K562 (cell line): ENCODE results near the gene ARV1. TPM values are rescaled to one million over a fixed set of nuclear protein-coding genes. Genes with fewer than 3 reads are reported as not detected.
A peak's percentile ranks its signal among the peaks of the same experiment; 100 is the strongest.

ENCODE experiments used
- ATAC-seq: fragments of 200-7000 bp; cut with Tn5 transposase; 3 replicates; pipeline ENCODE4 v1.9.1; 2020; ENCODE audit warnings: moderate library complexity
- BruUV-seq: library from RNA; stranded (reverse); fragments of 400-500 nt; replicated peaks from 2 replicates; lab custom pipeline; 2021; lab: Mats Ljungman, UMichigan
- CTCF ChIA-PET: fragments of 300-600 bp; formaldehyde crosslinking; extraction: SDS; loops from one replicate; lab custom pipeline; 2021; ENCODE audit warnings: low intra/inter-chr PET ratio; lab: Yijun Ruan, JAX
- POLR2A ChIA-PET: fragments of 300-600, 350-650 bp; sonication (Branson Sonifier 250); formaldehyde crosslinking; extraction: SDS; loops from one replicate; lab custom pipeline; 2021; ENCODE audit warnings: antibody characterized with exemption, inconsistent platforms; lab: Yijun Ruan, JAX
- DNase-seq, 4 experiments: peaks; one replicate each; pipeline versions ENCODE4 v3.0.0 to v3.0.0-alpha.2; 2011 to 2018; ENCODE audit warnings: low spot score in 3 of 4, mixed read lengths in 3 of 4; ENCODE audit errors: extremely low read depth in 1 of 4
- FAIRE-seq: peaks from 2 replicates; lab custom pipeline; 2011; peaks lifted over from hg19 to GRCh38; lab: Jason Lieb, UNC
- H2AFZ ChIP-seq: 2 replicates; pipeline ENCODE4 v1.6.0; 2011; ENCODE audit warnings: low read depth, low read length, control low read depth, inconsistent platforms
- H3K27ac ChIP-seq: fragments of 200-600 bp; 3 replicates; pipeline ENCODE4 v1.8.0; 2011; ENCODE audit warnings: low read depth, mild to moderate bottlenecking, control low read depth, inconsistent platforms, low read length, moderate library complexity, mixed read lengths; ENCODE audit errors: extremely low read depth
- H3K27me3 ChIP-seq, 2 experiments: fragments of 300-600 bp in 1 of 2; 2 replicates in 1 of 2; 3 replicates in 1 of 2; pipeline versions ENCODE4 v1.6.0 to v1.8.0; 2011; ENCODE audit warnings: inconsistent platforms in 2 of 2, low read length in 2 of 2, mild to moderate bottlenecking in 1 of 2, mixed read lengths in 1 of 2, moderate library complexity in 1 of 2; ENCODE audit not compliant: control insufficient read depth in 2 of 2, insufficient read depth in 2 of 2
- H3K36me3 ChIP-seq: fragments of 300-600 bp; 3 replicates; pipeline ENCODE4 v1.8.0; 2011; ENCODE audit warnings: mild to moderate bottlenecking, low read length, inconsistent platforms; ENCODE audit not compliant: control insufficient read depth, insufficient read depth
- H3K4me1 ChIP-seq, 2 experiments: fragments of 200-600 bp in 1 of 2; replicated peaks in 1 of 2; 2 replicates in 1 of 2; 3 replicates in 1 of 2; pipeline versions ENCODE4 v1.5.1 to v1.8.0; 2011; ENCODE audit warnings: inconsistent platforms in 2 of 2, low read length in 2 of 2, mild to moderate bottlenecking in 1 of 2, mixed read lengths in 1 of 2, moderate library complexity in 1 of 2; ENCODE audit not compliant: control insufficient read depth in 2 of 2, insufficient read depth in 2 of 2
- H3K4me2 ChIP-seq: 2 replicates; pipeline ENCODE4 v1.6.1; 2011; ENCODE audit warnings: low read length, control low read depth, inconsistent platforms, mixed read lengths; ENCODE audit not compliant: insufficient read depth
- H3K4me3 ChIP-seq: fragments of 200-600 bp; sonication (generic), shearing (Covaris generic); 2 replicates; pipeline ENCODE4 v1.5.1; 2016; ENCODE audit warnings: control low read depth, inconsistent platforms
- H3K79me2 ChIP-seq: fragments of 200-600 bp; 3 replicates; pipeline ENCODE4 v1.8.0; 2011; ENCODE audit warnings: low read length, inconsistent platforms; ENCODE audit not compliant: control insufficient read depth, insufficient read depth
- H3K9ac ChIP-seq, 2 experiments: 2 replicates each; pipeline versions ENCODE4 v1.6.0 to v1.6.1; 2011; ENCODE audit warnings: low read depth in 2 of 2, low read length in 2 of 2, control low read depth in 1 of 2, inconsistent platforms in 1 of 2, mild to moderate bottlenecking in 1 of 2, mixed read lengths in 1 of 2; ENCODE audit not compliant: insufficient read depth in 1 of 2
- H3K9me1 ChIP-seq: one replicate; pipeline ENCODE4 v1.6.0; 2011; ENCODE audit warnings: inconsistent platforms, mild to moderate bottlenecking, low read length, moderate library complexity; ENCODE audit not compliant: control insufficient read depth, insufficient read depth
- H3K9me3 ChIP-seq: replicated peaks from 2 replicates; pipeline ENCODE4 v1.5.1; 2011; ENCODE audit warnings: low read depth, low read length, inconsistent platforms; ENCODE audit not compliant: control insufficient read depth, insufficient read depth
- H4K20me1 ChIP-seq: replicated peaks from 2 replicates; pipeline ENCODE4 v1.6.1; 2011; ENCODE audit warnings: low read length, inconsistent platforms, mixed read lengths; ENCODE audit not compliant: control insufficient read depth, insufficient read depth
- ARNT ChIP-seq, 2 experiments: fragments of 450-650 bp; IDR thresholded peaks; 2 replicates each; pipeline ENCODE4 v1.6.1; 2016; ENCODE audit warnings: mild to moderate bottlenecking in 1 of 2
- CHD4 ChIP-seq: fragments of 200-600 bp; sonication (generic); IDR thresholded peaks from 3 replicates; pipeline ENCODE4 v1.6.1; 2012; ENCODE audit warnings: low read depth, mild to moderate bottlenecking, mixed read lengths, low read length, inconsistent platforms; ENCODE audit not compliant: insufficient read depth, insufficient replicate concordance, poor library complexity, severe bottlenecking
- HNRNPH1 ChIP-seq: fragments of 200-400 bp; formaldehyde crosslinking; optimal IDR thresholded peaks from 2 replicates; pipeline ENCODE3; 2017; ENCODE audit warnings: low read depth, mild to moderate bottlenecking, low read length, moderate library complexity
- NFYB ChIP-seq: IDR thresholded peaks from 2 replicates; pipeline ENCODE4 v1.6.1; 2011; ENCODE audit warnings: mild to moderate bottlenecking, moderate library complexity; ENCODE audit not compliant: insufficient read length; ENCODE audit errors: extremely low read depth
- UBTF ChIP-seq, 2 experiments: IDR thresholded peaks; 2 replicates each; pipeline ENCODE4 v1.6.1; 2012; ENCODE audit warnings: improper control_type of control experiment in 2 of 2, low read depth in 2 of 2, low read length in 2 of 2, borderline replicate concordance in 1 of 2
- ZNF668 ChIP-seq: fragments of 250-450 bp; sonication (Bioruptor Pico); IDR thresholded peaks from 2 replicates; pipeline ENCODE4 v1.8.0; 2022; ENCODE audit warnings: mild to moderate bottlenecking, inconsistent platforms
- WGBS: fragments of 100-300 bp; shearing (Covaris generic); methylation state at CpG from one replicate; pipeline ENCODE4 v1.1.6; 2016; ENCODE audit warnings: low coverage, mixed read lengths; ENCODE audit not compliant: insufficient coverage; ENCODE audit errors: missing lambda C conversion rate; 5-methylcytosine and 5-hydroxymethylcytosine counted together
- in situ Hi-C: fragments of 300-500 bp; cut with MboI; formaldehyde crosslinking; loops from 4 replicates; pipeline ENCODE4 v1.15.0; 2018; ENCODE audit warnings: inconsistent platforms, mixed read lengths
- intact Hi-C: fragments of 100-400 bp; cut with micrococcal nuclease; formaldehyde crosslinking; loops from 2 replicates; pipeline ENCODE4 v1.14.2; 2022
- polyA plus RNA-seq, 8 experiments: library from polyadenylated mRNA; depleted of rRNA in 4 of 8; stranded (reverse) in 5 of 8; unstranded in 3 of 8; fragments of >200 nt; fragmentation: Nextera tagmentation in 2 of 8; fragmentation: Illumina TruSeq in 1 of 8; extraction: Ambion mirVana in 2 of 8; extraction: Trizol in 1 of 8; gene quantifications; 2 replicates each; pipeline versions ENCODE4 v1.2.1 to v1.2.3, GENCODE V29; 2011 to 2014; ENCODE audit warnings: inconsistent platforms in 1 of 8, missing spikeins in 1 of 8
- total RNA-seq, 7 experiments: library from RNA; depleted of rRNA in 6 of 7; stranded (reverse); fragments of >200 nt in 6 of 7; fragmentation: Illumina TruSeq in 2 of 7; extraction: Trizol in 2 of 7; gene quantifications; 2 replicates each; pipeline versions ENCODE4 v1.2.1 to v1.2.3, GENCODE V29; 2011 to 2021; ENCODE audit warnings: low replicate concordance in 1 of 7

The ARV1 gene
- total and polyA plus RNA-seq, 9 of the 15 experiments (the other 6 are each of a cell fraction or from before 2014, with no cell fraction given) = 54.8 to 139 (median 74.0) TPM

GRCh38 chr1:231029841-231030240 lies 50.9 kb downstream of the ARV1 start (continued):
- TF ChIP-seq ARNT (IDR thresholded peaks at IDR 0.05) = no peak
- TF ChIP-seq UBTF (IDR thresholded peaks at IDR 0.05; ENCODE audit: borderline replicate concordance in 1 of 2, low read depth in 2 of 2, low read length in 2 of 2) = no peak

- Histone ChIP-seq H3K4me1 (peaks cover 4 to 25% of the 10 kb centered on the region in 2 experiments), H3K36me3 (peaks cover 33% of the 10 kb centered on the region; the same call in 1 of the 3 replicates), H4K20me1 (peaks cover 15% of the 10 kb centered on the region; the same call in 1 of the 2 replicates), H3K9ac (peak overlapping the region in 1 of 2 experiments; percentile 57; a peak in 1 of 4 replicates), H3K4me2 (no peak overlapping the region), H3K9me1 (no peaks in the 10 kb centered on the region), H2AFZ (no peak overlapping the region), H3K4me3 (no peak overlapping the region), H3K27ac (no peak overlapping the region), H3K79me2 (peaks cover 82% of the 10 kb centered on the region), H3K27me3 (no peaks in the 10 kb centered on the region), H3K9me3 (no peaks in the 10 kb centered on the region)
- intact Hi-C loops (no loop called here), in situ Hi-C loops (no loop called here)
- DNase-seq (no peak), FAIRE-seq (no peak), ATAC-seq (no peak; the same call in 2 of the 3 replicates)
- ChIA-PET CTCF (no interaction called here), POLR2A (interaction anchor here (0.6 to 1.6 kb wide), 3 partner anchors 16 to 198 kb away, joined by 3 to 4 read pairs (median 4); no protein-coding TSS in a partner anchor)
- no TSS peak for BruUV-seq
- 53% methylated on average over 7 of the region's 7 CpGs for WGBS
- TF ChIP-seq CHD4 (no peak), NFYB (no peak), HNRNPH1 (no peak), ZNF668 (no peak)
Measured at GRCh38 chr1:231032963-231033362, 54.1 kb downstream of the ARV1 start.
